ENCODE data around the gene CPSF3. TPM values are rescaled to one million over a fixed set of nuclear protein-coding genes. Genes with fewer than 3 reads are reported as not detected.

The CPSF3 gene
- total and polyA plus RNA-seq, 2 donors from 2014 or later: 27.3 to 27.5 TPM

DNA sequence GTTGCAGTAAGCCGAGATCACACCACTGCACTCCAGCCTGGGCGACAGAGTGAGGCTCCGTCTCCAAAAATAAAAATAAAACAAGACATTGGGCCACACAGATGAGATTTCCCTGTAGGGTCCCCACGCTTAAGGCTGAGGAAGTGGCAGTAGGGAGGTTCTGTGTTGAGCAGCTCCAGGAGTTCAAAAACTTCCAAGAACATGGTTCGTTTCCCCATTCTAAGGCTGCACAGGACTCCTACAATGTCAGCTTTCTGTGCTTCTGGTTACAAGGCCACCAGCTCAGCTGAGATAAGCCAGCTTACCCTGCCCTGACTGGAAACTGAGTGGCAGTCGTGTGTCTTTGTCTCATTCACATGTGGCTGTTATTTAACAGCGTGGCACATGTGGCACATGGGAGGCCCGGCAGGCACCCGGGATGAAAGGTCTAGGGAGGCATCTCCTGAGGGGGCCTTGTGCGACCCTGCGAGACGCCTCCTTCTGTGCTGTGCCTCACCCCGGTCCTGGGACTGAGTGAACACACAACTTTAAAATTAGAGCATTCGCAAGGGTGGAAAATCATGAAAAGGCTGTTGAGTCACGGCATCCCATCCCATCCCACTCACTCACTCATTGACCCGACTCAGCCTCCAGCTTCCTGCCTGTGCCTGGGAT, 7.8 kb upstream of the CPSF3 start:
- no peak for FAIRE-seq
- intact Hi-C loops (cut with DNase I): no loop called here
- no peaks in the 10 kb centered on the region for H3K27me3 ChIP-seq (ENCODE audit: control insufficient read depth, insufficient read depth, low read length)
- H3K4me3 ChIP-seq (ENCODE audit: low read length in 3 of 3): no peak overlapping the region
- H3K27ac ChIP-seq (ENCODE audit: low read depth in 2 of 2, low read length in 2 of 2): no peak overlapping the region
- no peak overlapping the region for H3K9ac ChIP-seq (ENCODE audit: low read length in 3 of 3)
- no peaks in the 10 kb centered on the region for H3K4me1 ChIP-seq (ENCODE audit: control insufficient read depth in 2 of 3, insufficient read depth in 2 of 3, low read depth in 1 of 3, low read length in 3 of 3)
- no peaks in the 10 kb centered on the region for H3K9me3 ChIP-seq (ENCODE audit: control insufficient read depth in 2 of 3, insufficient read depth in 1 of 3, low read length in 3 of 3)
- peaks cover 0 to 14% (median 0%) of the 10 kb centered on the region in 3 donors for H3K36me3 ChIP-seq (ENCODE audit: control insufficient read depth in 2 of 3, insufficient read depth in 3 of 3, low read length in 3 of 3)
- DNase-seq: no peak
- TF ChIP-seq, protein P1, sequence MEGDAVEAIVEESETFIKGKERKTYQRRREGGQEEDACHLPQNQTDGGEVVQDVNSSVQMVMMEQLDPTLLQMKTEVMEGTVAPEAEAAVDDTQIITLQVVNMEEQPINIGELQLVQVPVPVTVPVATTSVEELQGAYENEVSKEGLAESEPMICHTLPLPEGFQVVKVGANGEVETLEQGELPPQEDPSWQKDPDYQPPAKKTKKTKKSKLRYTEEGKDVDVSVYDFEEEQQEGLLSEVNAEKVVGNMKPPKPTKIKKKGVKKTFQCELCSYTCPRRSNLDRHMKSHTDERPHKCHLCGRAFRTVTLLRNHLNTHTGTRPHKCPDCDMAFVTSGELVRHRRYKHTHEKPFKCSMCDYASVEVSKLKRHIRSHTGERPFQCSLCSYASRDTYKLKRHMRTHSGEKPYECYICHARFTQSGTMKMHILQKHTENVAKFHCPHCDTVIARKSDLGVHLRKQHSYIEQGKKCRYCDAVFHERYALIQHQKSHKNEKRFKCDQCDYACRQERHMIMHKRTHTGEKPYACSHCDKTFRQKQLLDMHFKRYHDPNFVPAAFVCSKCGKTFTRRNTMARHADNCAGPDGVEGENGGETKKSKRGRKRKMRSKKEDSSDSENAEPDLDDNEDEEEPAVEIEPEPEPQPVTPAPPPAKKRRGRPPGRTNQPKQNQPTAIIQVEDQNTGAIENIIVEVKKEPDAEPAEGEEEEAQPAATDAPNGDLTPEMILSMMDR (IDR thresholded peaks at IDR 0.05; ENCODE audit: borderline replicate concordance, extremely low read depth, insufficient read depth): no peak

DNA sequence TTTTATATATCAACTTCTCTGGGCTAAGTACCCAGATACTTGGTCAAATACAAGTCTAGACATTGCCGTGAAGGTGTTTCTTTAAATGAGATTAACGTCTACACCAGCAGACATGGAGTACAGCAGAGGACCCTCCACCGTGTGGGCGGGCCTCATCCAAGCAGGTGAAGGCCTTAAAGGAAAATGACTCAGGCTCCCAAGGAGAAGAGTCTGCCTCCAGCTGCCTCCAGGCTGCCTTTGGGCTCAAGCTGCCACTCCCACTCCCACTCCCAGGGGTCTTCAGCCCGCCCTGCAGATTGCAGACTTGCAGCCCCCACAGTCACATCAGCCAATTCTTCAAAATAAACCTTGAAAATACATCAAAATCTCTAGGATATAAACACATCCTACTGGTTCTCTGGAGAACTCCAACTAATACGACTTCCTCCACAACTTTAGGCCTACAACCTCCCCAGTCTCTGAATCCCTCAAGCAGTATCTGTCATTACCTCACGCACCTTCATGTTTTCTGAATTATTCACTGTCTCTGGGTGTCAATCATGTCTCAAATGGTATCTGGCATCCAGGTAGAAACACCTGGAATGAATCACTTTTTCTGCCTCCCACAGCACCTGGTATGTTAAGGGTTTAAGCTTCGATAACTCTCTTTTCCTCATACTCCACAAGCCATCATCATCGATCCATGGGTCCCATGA, 7.0 kb upstream of the CPSF3 start:
- FAIRE-seq: no peak
- Histone ChIP-seq H3K27me3 (ENCODE audit: control insufficient read depth, insufficient read depth, low read length) (no peaks in the 10 kb centered on the region), H3K27ac (ENCODE audit: low read depth in 2 of 2, low read length in 2 of 2) (no peak overlapping the region), H3K4me3 (ENCODE audit: low read length in 3 of 3) (no peak overlapping the region), H3K36me3 (ENCODE audit: control insufficient read depth in 2 of 3, insufficient read depth in 3 of 3, low read length in 3 of 3) (peaks cover 0 to 14% (median 0%) of the 10 kb centered on the region in 3 donors), H3K9me3 (ENCODE audit: control insufficient read depth in 2 of 3, insufficient read depth in 1 of 3, low read length in 3 of 3) (no peaks in the 10 kb centered on the region), H3K4me1 (ENCODE audit: control insufficient read depth in 2 of 3, insufficient read depth in 2 of 3, low read depth in 1 of 3, low read length in 3 of 3) (no peaks in the 10 kb centered on the region), H3K9ac (ENCODE audit: low read length in 3 of 3) (no peak overlapping the region)
- DNase-seq: no peak
- intact Hi-C loops (cut with DNase I): no loop called here
- TF ChIP-seq, protein P1 (IDR thresholded peaks at IDR 0.05; ENCODE audit: borderline replicate concordance, extremely low read depth, insufficient read depth): no peak

GRCh38 chr2:9416962-9417316, 6.5 kb upstream of the CPSF3 start:
- Histone ChIP-seq H3K4me3 (ENCODE audit: low read length in 3 of 3) (no peak overlapping the region), H3K36me3 (ENCODE audit: control insufficient read depth in 2 of 3, insufficient read depth in 3 of 3, low read length in 3 of 3) (peaks cover 0 to 13% (median 0%) of the 10 kb centered on the region in 3 donors), H3K9me3 (ENCODE audit: control insufficient read depth in 2 of 3, insufficient read depth in 1 of 3, low read length in 3 of 3) (no peaks in the 10 kb centered on the region), H3K4me1 (ENCODE audit: control insufficient read depth in 2 of 3, insufficient read depth in 2 of 3, low read depth in 1 of 3, low read length in 3 of 3) (peaks cover 0 to 3% (median 0%) of the 10 kb centered on the region in 3 donors), H3K27ac (ENCODE audit: low read depth in 2 of 2, low read length in 2 of 2) (no peak overlapping the region), H3K27me3 (ENCODE audit: control insufficient read depth, insufficient read depth, low read length) (no peaks in the 10 kb centered on the region), H3K9ac (ENCODE audit: low read length in 3 of 3) (no peak overlapping the region)
- TF ChIP-seq, protein P1 (IDR thresholded peaks at IDR 0.05; ENCODE audit: borderline replicate concordance, extremely low read depth, insufficient read depth): no peak
- intact Hi-C loops (cut with DNase I): no loop called here
- DNase-seq: no peak
- FAIRE-seq: no peak
